Measurements from ENCODE around the gene ZNF444.

DNA sequence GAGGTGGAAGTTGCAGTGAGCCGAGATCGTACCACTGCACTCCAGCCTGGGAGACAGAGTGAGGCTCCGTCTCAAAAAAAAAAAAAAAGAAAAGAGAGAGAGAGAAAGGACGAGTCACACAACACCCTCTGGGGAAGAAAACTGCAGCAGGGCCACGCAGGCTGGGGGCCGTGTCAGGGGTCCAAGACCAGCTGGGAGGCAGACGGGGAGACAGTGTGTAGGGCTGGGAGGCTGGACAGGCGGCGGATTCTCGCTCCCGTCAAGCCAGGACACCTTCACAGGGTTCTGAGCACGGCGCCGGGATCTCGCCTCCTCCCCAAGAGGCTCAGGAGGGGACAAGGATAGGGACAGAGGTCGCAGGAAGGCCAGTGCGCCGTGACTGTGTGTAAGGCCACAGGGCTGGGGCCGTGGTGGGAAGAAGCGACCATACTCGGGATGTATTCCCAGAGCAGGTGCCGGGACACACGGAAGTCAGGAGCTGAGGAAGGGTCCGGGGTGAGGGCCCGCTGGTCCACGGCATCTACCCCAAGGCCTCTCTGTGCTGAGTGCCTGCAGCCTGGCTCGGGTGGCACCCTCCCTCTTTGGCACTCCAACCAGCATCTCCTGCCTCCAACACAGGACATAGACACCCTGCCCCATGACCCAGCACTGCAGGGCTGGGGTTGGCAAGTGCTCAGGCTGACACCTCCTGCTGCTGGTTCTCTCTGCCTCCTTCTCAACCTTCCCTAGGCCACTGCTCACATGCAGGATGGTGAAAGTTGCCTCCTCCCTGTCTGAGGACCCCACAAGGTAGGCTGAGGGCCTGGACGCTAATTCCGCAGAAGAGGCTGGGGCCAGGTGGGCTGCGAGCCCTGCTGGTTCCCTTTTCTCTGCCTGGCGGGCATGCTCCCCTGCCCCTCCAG, 41.2 kb upstream of the ZNF444 start:
- TF ChIP-seq, protein P1, sequence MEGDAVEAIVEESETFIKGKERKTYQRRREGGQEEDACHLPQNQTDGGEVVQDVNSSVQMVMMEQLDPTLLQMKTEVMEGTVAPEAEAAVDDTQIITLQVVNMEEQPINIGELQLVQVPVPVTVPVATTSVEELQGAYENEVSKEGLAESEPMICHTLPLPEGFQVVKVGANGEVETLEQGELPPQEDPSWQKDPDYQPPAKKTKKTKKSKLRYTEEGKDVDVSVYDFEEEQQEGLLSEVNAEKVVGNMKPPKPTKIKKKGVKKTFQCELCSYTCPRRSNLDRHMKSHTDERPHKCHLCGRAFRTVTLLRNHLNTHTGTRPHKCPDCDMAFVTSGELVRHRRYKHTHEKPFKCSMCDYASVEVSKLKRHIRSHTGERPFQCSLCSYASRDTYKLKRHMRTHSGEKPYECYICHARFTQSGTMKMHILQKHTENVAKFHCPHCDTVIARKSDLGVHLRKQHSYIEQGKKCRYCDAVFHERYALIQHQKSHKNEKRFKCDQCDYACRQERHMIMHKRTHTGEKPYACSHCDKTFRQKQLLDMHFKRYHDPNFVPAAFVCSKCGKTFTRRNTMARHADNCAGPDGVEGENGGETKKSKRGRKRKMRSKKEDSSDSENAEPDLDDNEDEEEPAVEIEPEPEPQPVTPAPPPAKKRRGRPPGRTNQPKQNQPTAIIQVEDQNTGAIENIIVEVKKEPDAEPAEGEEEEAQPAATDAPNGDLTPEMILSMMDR (IDR thresholded peaks at IDR 0.05), result no peak
- no peak for TF ChIP-seq POLR2A (IDR thresholded peaks at IDR 0.05)
